ENCODE data around the gene TBX2. TPM values are rescaled to one million over a fixed set of nuclear protein-coding genes. Genes with fewer than 3 reads are reported as not detected.

TBX2 gene
- total and polyA plus RNA-seq, 10 of the 15 experiments (the other 5 are each of a cell fraction or from before 2014, with no cell fraction given), result 0.13 TPM; not detected in 9

DNA sequence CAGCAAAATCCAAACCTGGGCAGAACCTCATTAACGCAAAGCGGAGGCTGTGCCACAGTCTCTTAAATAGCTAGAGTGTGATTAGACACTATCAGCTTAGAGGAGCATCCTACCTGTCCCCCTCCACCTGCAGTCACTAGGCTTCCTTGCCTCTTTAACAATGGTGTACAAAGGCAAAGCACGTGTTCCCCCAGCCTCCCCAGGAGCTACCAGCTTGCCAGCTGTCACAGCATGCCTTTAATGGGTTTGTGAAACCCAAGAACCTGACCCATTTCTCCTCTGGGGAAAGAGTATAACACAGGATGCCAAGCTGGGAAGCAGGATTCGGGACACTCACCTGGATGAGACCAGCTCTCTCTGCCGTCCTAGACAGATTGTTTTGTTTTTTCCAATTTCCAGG, 37.2 kb upstream of the TBX2 start:
- Histone ChIP-seq H3K4me3 (no peak overlapping the region), H3K9me3 (replicated peaks; ENCODE audit: control insufficient read depth, insufficient read depth, low read length) (no peaks in the 10 kb centered on the region), H3K79me2 (ENCODE audit: control insufficient read depth, insufficient read depth, low read length) (no peaks in the 10 kb centered on the region), H3K9ac (ENCODE audit: control insufficient read depth, insufficient read depth, low read length) (no peak overlapping the region), H3K27me3 (replicated peaks in 1 of 2; ENCODE audit: control insufficient read depth in 2 of 2, insufficient read depth in 2 of 2, low read length in 1 of 2) (no peaks in the 10 kb centered on the region), H2AFZ (ENCODE audit: control insufficient read depth, low read depth, low read length) (no peak overlapping the region), H3K36me3 (ENCODE audit: control insufficient read depth in 2 of 2, insufficient read depth in 2 of 2, low read length in 1 of 2) (no peaks in the 10 kb centered on the region), H3K4me1 (ENCODE audit: control insufficient read depth, insufficient read depth, low read length) (no peaks in the 10 kb centered on the region), H3K4me2 (ENCODE audit: control insufficient read depth, insufficient read depth) (no peak overlapping the region), H4K20me1 (ENCODE audit: control insufficient read depth, insufficient read depth) (no peaks in the 10 kb centered on the region), H3K27ac (ENCODE audit: control insufficient read depth, insufficient read depth) (no peak overlapping the region)
- in situ Hi-C loops (cut with MboI) (no loop called here), intact Hi-C loops (cut with micrococcal nuclease; ENCODE audit: unreplicated experiment) (loop anchor here (10.0 kb wide), 1 partner anchor 638 kb away; no protein-coding TSS in a partner anchor)
- ChIA-PET POLR2A (no interaction called here), SMC1A (ENCODE audit: uncharacterized antibody, unreplicated experiment) (no interaction called here), RAD21 (ENCODE audit: unreplicated experiment) (no interaction called here), CTCF (interaction anchor here (0.6 to 1.3 kb wide), 2 partner anchors 28 to 361 kb away, joined by 3 to 5 read pairs; no protein-coding TSS in a partner anchor)
- no peak for ATAC-seq
- 16% methylated on average over 5 of the region's 5 CpGs for WGBS (ENCODE audit: insufficient coverage, insufficient replicate concordance, low lambda C conversion rate, missing lambda C conversion rate)
- no peak for FAIRE-seq
- TF ChIP-seq, protein P1, sequence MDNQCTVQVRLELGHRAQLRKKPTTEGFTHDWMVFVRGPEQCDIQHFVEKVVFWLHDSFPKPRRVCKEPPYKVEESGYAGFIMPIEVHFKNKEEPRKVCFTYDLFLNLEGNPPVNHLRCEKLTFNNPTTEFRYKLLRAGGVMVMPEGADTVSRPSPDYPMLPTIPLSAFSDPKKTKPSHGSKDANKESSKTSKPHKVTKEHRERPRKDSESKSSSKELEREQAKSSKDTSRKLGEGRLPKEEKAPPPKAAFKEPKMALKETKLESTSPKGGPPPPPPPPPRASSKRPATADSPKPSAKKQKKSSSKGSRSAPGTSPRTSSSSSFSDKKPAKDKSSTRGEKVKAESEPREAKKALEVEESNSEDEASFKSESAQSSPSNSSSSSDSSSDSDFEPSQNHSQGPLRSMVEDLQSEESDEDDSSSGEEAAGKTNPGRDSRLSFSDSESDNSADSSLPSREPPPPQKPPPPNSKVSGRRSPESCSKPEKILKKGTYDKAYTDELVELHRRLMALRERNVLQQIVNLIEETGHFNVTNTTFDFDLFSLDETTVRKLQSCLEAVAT (IDR thresholded peaks at IDR 0.05), result no peak
- TF ChIP-seq ZNF217 (IDR thresholded peaks at IDR 0.05) (no peak), SRF (IDR thresholded peaks at IDR 0.05; ENCODE audit: low read depth in 2 of 2, low read length in 2 of 2) (no peak), MYB (IDR thresholded peaks at IDR 0.05; ENCODE audit: borderline replicate concordance, low read depth, low read length) (no peak), RAD51 (IDR thresholded peaks at IDR 0.05) (no peak), SMAD1 (IDR thresholded peaks at IDR 0.05; ENCODE audit: low read depth, partially characterized antibody) (no peak), PML (IDR thresholded peaks at IDR 0.05; ENCODE audit: low read length) (no peak), SP1 (IDR thresholded peaks at IDR 0.05; ENCODE audit: low read depth, low read length) (no peak), EED (IDR thresholded peaks at IDR 0.05; ENCODE audit: low read depth) (no peak), RFX5 (IDR thresholded peaks at IDR 0.05; ENCODE audit: low read depth, low read length) (no peak), TCF3 (IDR thresholded peaks at IDR 0.05; ENCODE audit: borderline replicate concordance, insufficient read depth, low read depth, low read length) (no peak), RCOR1 (conservative IDR thresholded peaks at IDR 0.05; ENCODE audit: low read depth, low read length) (no peak)
- TF ChIP-seq, protein P2, sequence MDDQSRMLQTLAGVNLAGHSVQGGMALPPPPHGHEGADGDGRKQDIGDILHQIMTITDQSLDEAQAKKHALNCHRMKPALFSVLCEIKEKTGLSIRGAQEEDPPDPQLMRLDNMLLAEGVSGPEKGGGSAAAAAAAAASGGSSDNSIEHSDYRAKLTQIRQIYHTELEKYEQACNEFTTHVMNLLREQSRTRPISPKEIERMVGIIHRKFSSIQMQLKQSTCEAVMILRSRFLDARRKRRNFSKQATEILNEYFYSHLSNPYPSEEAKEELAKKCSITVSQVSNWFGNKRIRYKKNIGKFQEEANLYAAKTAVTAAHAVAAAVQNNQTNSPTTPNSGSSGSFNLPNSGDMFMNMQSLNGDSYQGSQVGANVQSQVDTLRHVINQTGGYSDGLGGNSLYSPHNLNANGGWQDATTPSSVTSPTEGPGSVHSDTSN (IDR thresholded peaks at IDR 0.05; ENCODE audit: insufficient replicate concordance, low read depth, low read length), result no peak
- TF ChIP-seq, protein P3, sequence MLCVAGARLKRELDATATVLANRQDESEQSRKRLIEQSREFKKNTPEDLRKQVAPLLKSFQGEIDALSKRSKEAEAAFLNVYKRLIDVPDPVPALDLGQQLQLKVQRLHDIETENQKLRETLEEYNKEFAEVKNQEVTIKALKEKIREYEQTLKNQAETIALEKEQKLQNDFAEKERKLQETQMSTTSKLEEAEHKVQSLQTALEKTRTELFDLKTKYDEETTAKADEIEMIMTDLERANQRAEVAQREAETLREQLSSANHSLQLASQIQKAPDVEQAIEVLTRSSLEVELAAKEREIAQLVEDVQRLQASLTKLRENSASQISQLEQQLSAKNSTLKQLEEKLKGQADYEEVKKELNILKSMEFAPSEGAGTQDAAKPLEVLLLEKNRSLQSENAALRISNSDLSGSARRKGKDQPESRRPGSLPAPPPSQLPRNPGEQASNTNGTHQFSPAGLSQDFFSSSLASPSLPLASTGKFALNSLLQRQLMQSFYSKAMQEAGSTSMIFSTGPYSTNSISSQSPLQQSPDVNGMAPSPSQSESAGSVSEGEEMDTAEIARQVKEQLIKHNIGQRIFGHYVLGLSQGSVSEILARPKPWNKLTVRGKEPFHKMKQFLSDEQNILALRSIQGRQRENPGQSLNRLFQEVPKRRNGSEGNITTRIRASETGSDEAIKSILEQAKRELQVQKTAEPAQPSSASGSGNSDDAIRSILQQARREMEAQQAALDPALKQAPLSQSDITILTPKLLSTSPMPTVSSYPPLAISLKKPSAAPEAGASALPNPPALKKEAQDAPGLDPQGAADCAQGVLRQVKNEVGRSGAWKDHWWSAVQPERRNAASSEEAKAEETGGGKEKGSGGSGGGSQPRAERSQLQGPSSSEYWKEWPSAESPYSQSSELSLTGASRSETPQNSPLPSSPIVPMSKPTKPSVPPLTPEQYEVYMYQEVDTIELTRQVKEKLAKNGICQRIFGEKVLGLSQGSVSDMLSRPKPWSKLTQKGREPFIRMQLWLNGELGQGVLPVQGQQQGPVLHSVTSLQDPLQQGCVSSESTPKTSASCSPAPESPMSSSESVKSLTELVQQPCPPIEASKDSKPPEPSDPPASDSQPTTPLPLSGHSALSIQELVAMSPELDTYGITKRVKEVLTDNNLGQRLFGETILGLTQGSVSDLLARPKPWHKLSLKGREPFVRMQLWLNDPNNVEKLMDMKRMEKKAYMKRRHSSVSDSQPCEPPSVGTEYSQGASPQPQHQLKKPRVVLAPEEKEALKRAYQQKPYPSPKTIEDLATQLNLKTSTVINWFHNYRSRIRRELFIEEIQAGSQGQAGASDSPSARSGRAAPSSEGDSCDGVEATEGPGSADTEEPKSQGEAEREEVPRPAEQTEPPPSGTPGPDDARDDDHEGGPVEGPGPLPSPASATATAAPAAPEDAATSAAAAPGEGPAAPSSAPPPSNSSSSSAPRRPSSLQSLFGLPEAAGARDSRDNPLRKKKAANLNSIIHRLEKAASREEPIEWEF (IDR thresholded peaks at IDR 0.05; ENCODE audit: insufficient replicate concordance, low read depth, low read length), result no peak
- TF ChIP-seq, protein P4, sequence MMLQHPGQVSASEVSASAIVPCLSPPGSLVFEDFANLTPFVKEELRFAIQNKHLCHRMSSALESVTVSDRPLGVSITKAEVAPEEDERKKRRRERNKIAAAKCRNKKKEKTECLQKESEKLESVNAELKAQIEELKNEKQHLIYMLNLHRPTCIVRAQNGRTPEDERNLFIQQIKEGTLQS (IDR thresholded peaks at IDR 0.05; ENCODE audit: borderline replicate concordance, extremely low read depth, low read depth, low read length), result no peak
- no peak for DNase-seq (ENCODE audit: low read depth, low spot score)
- no TSS peak for BruUV-seq (replicated peaks)
